GM11168 (cell line): Measurements from ENCODE around the gene PIGH.
"Not testable (repeated sequence)": the region's sequence is repeated elsewhere in the genome, so short reads cannot be mapped to it uniquely, and the experiment has no call there.

Experiments
- in situ Hi-C: fragments of 300-500 bp; cut with MboI; formaldehyde crosslinking; loops from one replicate; pipeline ENCODE4 v1.12.0; 2022; ENCODE audit warnings: low sequenced_read_pairs; ENCODE audit not compliant: unreplicated experiment

Gene PIGH, protein sequence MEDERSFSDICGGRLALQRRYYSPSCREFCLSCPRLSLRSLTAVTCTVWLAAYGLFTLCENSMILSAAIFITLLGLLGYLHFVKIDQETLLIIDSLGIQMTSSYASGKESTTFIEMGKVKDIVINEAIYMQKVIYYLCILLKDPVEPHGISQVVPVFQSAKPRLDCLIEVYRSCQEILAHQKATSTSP

GRCh38 chr14:67599698-67600561 is at the start of gene PIGH:
Gene PIGH (minus strand): TSS chr14:67600268. CDS start chr14:67600203, 65 bp downstream.
- in situ Hi-C loops = no loop called here

- in situ Hi-C loops = no loop called here
Measured at GRCh38 chr14:67646131-67646530, 46.1 kb upstream of the PIGH start.

DNA sequence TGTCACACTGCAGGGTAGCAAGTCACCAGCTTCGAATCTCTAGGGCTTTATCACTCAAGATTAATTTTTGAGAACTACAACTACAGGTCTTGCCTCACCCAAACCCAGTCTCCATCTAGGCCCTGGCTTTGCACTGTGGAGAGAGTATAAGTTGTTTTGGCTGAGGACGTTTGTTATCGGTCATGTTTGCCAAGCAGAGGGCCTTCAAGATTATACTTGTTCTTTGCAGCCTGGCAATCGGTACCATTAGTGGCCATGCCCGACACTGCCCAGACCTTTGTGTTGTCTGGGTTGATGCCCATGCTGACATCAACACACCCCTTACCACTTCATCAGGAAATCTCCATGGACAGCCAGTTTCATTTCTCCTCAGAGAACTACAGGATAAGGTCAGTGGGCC is 45.3 kb upstream of the PIGH start:
- in situ Hi-C loops = no loop called here

- in situ Hi-C loops = no loop called here
Measured at GRCh38 chr14:67644428-67644827, 44.4 kb upstream of the PIGH start.

GRCh38 chr14:67643713-67644112 is 43.6 kb upstream of the PIGH start:
- in situ Hi-C loops = no loop called here

GRCh38 chr14:67641902-67642749 is 42.1 kb upstream of the PIGH start:
- in situ Hi-C loops = no loop called here

DNA sequence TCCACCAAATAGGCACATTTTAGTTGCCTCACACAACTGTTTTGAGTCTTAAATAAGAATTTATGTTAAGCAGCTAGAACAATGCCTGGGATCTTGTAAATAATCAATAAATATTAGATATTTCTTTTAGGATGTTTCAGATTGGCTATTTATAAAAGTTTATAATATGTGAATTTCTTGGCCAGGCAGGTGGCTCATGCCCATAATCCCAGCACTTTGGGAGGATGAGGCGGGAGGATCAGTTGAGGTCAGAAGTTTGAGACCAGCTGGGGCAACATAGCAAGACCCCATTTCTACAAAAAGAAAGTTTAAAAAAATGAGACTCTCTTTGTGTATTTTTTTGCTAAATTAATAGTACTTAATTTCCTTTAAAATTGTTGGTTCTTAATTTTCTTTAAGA is 41.4 kb upstream of the PIGH start:
- in situ Hi-C loops = no loop called here

GRCh38 chr14:67638642-67639041 is 38.6 kb upstream of the PIGH start:
- in situ Hi-C loops = no loop called here

- in situ Hi-C loops = no loop called here
Measured at GRCh38 chr14:67636361-67636919, 36.4 kb upstream of the PIGH start.

- in situ Hi-C loops = no loop called here
Measured at GRCh38 chr14:67633451-67634147, 33.5 kb upstream of the PIGH start.

- in situ Hi-C loops = no loop called here
Measured at GRCh38 chr14:67630938-67631337, 30.9 kb upstream of the PIGH start.

DNA sequence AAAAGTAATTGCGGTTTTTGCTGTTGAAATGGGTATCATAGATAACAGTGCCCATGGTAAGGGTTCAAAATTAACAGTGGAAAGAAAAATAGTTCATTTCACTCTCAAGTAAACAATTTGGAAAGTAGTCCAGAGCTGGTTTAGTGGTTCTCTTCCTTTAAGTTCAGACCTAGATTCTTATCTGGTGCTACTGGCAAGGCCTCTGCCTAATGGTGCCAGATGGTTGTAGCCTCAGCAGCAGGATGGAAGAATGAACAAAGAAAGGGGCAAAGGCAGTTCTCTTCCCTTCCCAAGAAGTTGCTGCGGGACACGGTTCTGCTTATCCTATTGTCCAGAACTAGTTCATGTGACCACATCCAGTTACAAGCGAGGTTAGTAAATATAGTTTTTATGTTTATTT is 30.1 kb upstream of the PIGH start:
- in situ Hi-C loops = no loop called here

GRCh38 chr14:67627519-67627918 is 27.5 kb upstream of the PIGH start:
- in situ Hi-C loops = no loop called here

DNA sequence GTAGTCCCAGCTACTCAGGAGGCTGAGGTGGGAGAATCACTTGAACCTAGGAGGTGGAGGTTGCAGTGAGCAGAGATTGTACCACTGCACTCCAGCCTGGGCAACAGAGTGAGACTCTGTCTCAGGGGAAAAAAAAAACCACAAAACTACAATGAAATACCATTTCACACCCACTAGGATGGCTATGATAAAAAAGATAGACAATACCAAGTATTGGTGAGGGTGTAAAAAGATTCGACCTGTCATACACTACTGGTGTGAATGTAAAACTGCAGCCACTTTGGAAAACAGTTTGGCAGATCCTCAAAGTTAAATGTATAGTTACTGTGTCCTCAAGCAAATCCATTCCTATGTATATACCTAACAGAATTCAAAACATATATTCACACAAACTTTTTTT is 26.1 kb upstream of the PIGH start:
- in situ Hi-C loops = not testable (repeated sequence)

- in situ Hi-C loops = no loop called here
Measured at GRCh38 chr14:67623114-67623513, 23.0 kb upstream of the PIGH start.

- in situ Hi-C loops = no loop called here
Measured at GRCh38 chr14:67622675-67623074, 22.6 kb upstream of the PIGH start.

- in situ Hi-C loops = no loop called here
Measured at GRCh38 chr14:67620217-67620785, 20.2 kb upstream of the PIGH start.

- in situ Hi-C loops = no loop called here
Measured at GRCh38 chr14:67619446-67620216, 19.6 kb upstream of the PIGH start, which contains the start of gene ARG2. Gene ARG2 (plus strand): TSS chr14:67619920. CDS start chr14:67619978, 58 bp downstream.

DNA sequence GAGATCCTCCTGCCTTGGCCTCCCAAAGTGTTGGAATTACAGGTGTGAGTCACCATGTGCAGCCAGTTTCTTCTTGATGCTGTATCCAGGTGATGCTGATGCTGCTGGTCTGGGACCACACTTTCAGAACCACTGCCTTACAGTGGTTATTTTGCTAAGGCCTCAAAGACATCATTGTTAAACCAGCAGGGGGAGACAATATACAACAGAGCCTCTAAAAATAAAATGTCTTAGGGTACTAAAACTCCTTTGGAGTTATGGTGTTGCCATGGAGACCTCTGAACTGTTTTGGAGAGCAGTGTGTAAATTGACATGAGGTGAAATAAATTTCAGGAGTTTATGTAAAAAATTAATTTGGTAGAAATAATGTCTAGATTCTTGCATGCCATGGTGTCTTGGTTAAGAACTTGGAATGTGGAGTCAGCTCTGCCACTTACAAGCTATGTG is 18.6 kb upstream of the PIGH start:
- in situ Hi-C loops = no loop called here
